GM12874 (cell line): ENCODE results near the gene DNAAF5.

Experiments
- CTCF ChIP-seq: IDR thresholded peaks from 2 replicates; pipeline ENCODE4 v1.5.1; 2011; ENCODE audit warnings: low read depth, mild to moderate bottlenecking, control low read depth, low read length, moderate library complexity; ENCODE audit not compliant: insufficient read depth

DNAAF5 gene

GRCh38 chr7:835485-836401 is 109.2 kb downstream of the DNAAF5 start:
- TF ChIP-seq CTCF = no peak
